Keratinocyte (primary cell): ENCODE results near the gene NOS1AP. TPM values are rescaled to one million over a fixed set of nuclear protein-coding genes. Genes with fewer than 3 reads are reported as not detected.
A peak's percentile ranks its signal among the peaks of the same experiment; 100 is the strongest.

Experiments used
- DNase-seq: peaks from one replicate; pipeline ENCODE4 v3.0.0-alpha.2; 2011; ENCODE audit warnings: low read depth, missing footprints, low spot score
- FAIRE-seq: peaks from 2 replicates; lab custom pipeline; 2011; peaks lifted over from hg19 to GRCh38; lab: Jason Lieb, UNC
- H2AFZ ChIP-seq: 2 replicates; pipeline ENCODE4 v1.6.0; 2012; ENCODE audit warnings: low read length, control low read depth, inconsistent platforms; ENCODE audit not compliant: control insufficient read depth
- H3K27ac ChIP-seq: 2 replicates; pipeline ENCODE4 v1.5.1; 2011; ENCODE audit warnings: low read length; ENCODE audit not compliant: control insufficient read depth, insufficient read depth
- H3K27me3 ChIP-seq: 3 replicates; pipeline ENCODE4 v1.6.0; 2011; ENCODE audit warnings: low read length; ENCODE audit not compliant: control insufficient read depth, insufficient read depth; ENCODE audit errors: extremely low read depth
- H3K36me3 ChIP-seq, 2 experiments: 2 replicates in 1 of 2; 3 replicates in 1 of 2; pipeline ENCODE4 v1.5.1; 2011; ENCODE audit warnings: low read length in 2 of 2, mild to moderate bottlenecking in 1 of 2; ENCODE audit not compliant: control insufficient read depth in 2 of 2, insufficient read depth in 2 of 2; ENCODE audit errors: extremely low read depth in 1 of 2
- H3K4me1 ChIP-seq: 3 replicates; pipeline ENCODE4 v1.5.1; 2011; ENCODE audit warnings: low read length; ENCODE audit not compliant: control insufficient read depth, insufficient read depth; ENCODE audit errors: extremely low read depth
- H3K4me2 ChIP-seq: 3 replicates; pipeline ENCODE4 v1.6.0; 2011; ENCODE audit warnings: low read depth, low read length; ENCODE audit not compliant: control insufficient read depth, insufficient read depth; ENCODE audit errors: extremely low read depth
- H3K4me3 ChIP-seq, 3 experiments: fragments of 200-600 bp in 1 of 3; sonication (generic) in 1 of 3; 2 replicates in 2 of 3; 3 replicates in 1 of 3; pipeline ENCODE4 v1.5.1; 2011 to 2016; ENCODE audit warnings: low read length in 3 of 3, mild to moderate bottlenecking in 3 of 3, control low read depth in 2 of 3, inconsistent platforms in 1 of 3, low read depth in 1 of 3, mixed read lengths in 1 of 3, mixed run types in 1 of 3, moderate library complexity in 1 of 3; ENCODE audit not compliant: control insufficient read depth in 2 of 3, insufficient read depth in 2 of 3; ENCODE audit errors: extremely low read depth in 1 of 3
- H3K79me2 ChIP-seq: 2 replicates; pipeline ENCODE4 v1.6.0; 2012; ENCODE audit warnings: low read length; ENCODE audit not compliant: control insufficient read depth, insufficient read depth
- H3K9ac ChIP-seq: 3 replicates; pipeline ENCODE4 v1.6.0; 2011; ENCODE audit warnings: low read length; ENCODE audit not compliant: control insufficient read depth, insufficient read depth; ENCODE audit errors: extremely low read depth
- H3K9me1 ChIP-seq: 3 replicates; pipeline ENCODE4 v1.6.0; 2011; ENCODE audit warnings: low read length; ENCODE audit not compliant: control insufficient read depth, insufficient read depth; ENCODE audit errors: extremely low read depth
- H3K9me3 ChIP-seq: 2 replicates; pipeline ENCODE4 v1.5.1; 2012; ENCODE audit warnings: low read depth, low read length; ENCODE audit not compliant: control insufficient read depth
- H4K20me1 ChIP-seq: 3 replicates; pipeline ENCODE4 v1.6.0; 2011; ENCODE audit warnings: low read length; ENCODE audit not compliant: control insufficient read depth, insufficient read depth; ENCODE audit errors: extremely low read depth
- EZH2 ChIP-seq: IDR thresholded peaks from one replicate; pipeline ENCODE4 v1.6.1; 2012; ENCODE audit warnings: inconsistent platforms, mild to moderate bottlenecking, low read length, moderate library complexity
- dilution Hi-C: fragments of 300-500 bp; cut with MboI; formaldehyde crosslinking; loops from one replicate; pipeline ENCODE4 v1.7.0; 2020; ENCODE audit warnings: low sequenced_read_pairs; ENCODE audit not compliant: extremely low pct_ligation_motif_present
- polyA plus RNA-seq, 5 experiments: library from polyadenylated mRNA; depleted of rRNA in 3 of 5; stranded (reverse) in 3 of 5; stranded (forward) in 1 of 5; unstranded in 1 of 5; fragments of >200 nt; gene quantifications; 1 replicate in 1 of 5; 2 replicates in 3 of 5; 3 replicates in 1 of 5; pipeline versions ENCODE4 v1.2.1 to v1.2.3, GENCODE V29; 2011 to 2012; ENCODE audit warnings: missing spikeins in 2 of 5, low read depth in 1 of 5, low replicate concordance in 1 of 5
- TF ChIP-seq, protein P1 (sequence below), 3 experiments: IDR thresholded peaks in 1 of 3; conservative IDR thresholded peaks in 1 of 3; optimal IDR thresholded peaks in 1 of 3; 2 replicates in 2 of 3; 3 replicates in 1 of 3; pipeline versions ENCODE3 to v1.5.1; 2011; ENCODE audit warnings: low read length in 3 of 3, mild to moderate bottlenecking in 3 of 3, moderate library complexity in 2 of 3, control low read depth in 1 of 3, inconsistent platforms in 1 of 3; ENCODE audit not compliant: insufficient read depth in 2 of 3; ENCODE audit errors: extremely low read depth in 1 of 3

The NOS1AP gene
- polyA plus RNA-seq, 1 donor (not counting 4 experiments of a cell fraction or from before 2014, with no cell fraction given), result not detected

- Histone ChIP-seq H3K36me3 (no peaks in the 10 kb centered on the region), H3K4me2 (no peak overlapping the region), H4K20me1 (no peaks in the 10 kb centered on the region), H3K9me1 (no peaks in the 10 kb centered on the region), H3K4me1 (peaks cover 7% of the 10 kb centered on the region), H3K27ac (no peak overlapping the region), H3K9me3 (no peaks in the 10 kb centered on the region), H3K9ac (no peak overlapping the region), H2AFZ (no peak overlapping the region), H3K4me3 (no peak overlapping the region), H3K79me2 (no peaks in the 10 kb centered on the region), H3K27me3 (no peaks in the 10 kb centered on the region)
- dilution Hi-C loops, result no loop called here
- TF ChIP-seq, protein P1, sequence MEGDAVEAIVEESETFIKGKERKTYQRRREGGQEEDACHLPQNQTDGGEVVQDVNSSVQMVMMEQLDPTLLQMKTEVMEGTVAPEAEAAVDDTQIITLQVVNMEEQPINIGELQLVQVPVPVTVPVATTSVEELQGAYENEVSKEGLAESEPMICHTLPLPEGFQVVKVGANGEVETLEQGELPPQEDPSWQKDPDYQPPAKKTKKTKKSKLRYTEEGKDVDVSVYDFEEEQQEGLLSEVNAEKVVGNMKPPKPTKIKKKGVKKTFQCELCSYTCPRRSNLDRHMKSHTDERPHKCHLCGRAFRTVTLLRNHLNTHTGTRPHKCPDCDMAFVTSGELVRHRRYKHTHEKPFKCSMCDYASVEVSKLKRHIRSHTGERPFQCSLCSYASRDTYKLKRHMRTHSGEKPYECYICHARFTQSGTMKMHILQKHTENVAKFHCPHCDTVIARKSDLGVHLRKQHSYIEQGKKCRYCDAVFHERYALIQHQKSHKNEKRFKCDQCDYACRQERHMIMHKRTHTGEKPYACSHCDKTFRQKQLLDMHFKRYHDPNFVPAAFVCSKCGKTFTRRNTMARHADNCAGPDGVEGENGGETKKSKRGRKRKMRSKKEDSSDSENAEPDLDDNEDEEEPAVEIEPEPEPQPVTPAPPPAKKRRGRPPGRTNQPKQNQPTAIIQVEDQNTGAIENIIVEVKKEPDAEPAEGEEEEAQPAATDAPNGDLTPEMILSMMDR (optimal IDR thresholded peaks at IDR 0.05 in 1 of 3, IDR thresholded peaks at IDR 0.05 in 1 of 3, conservative IDR thresholded peaks at IDR 0.05 in 1 of 3; ENCODE audit: extremely low read depth in 1 of 3, insufficient read depth in 2 of 3, low read length in 3 of 3), result peak; percentile 90 to 95 (median 94)
- TF ChIP-seq EZH2, result no peak
- FAIRE-seq, result no peak
- no peak for DNase-seq
Measured at GRCh38 chr1:162056043-162056442, 13.4 kb upstream of the NOS1AP start.

GRCh38 chr1:162056579-162056978, 12.9 kb upstream of the NOS1AP start:
- no peak overlapping the region for H3K4me3 ChIP-seq
- dilution Hi-C loops, result no loop called here
- H3K9me3 ChIP-seq, result no peaks in the 10 kb centered on the region
- H3K27ac ChIP-seq, result no peak overlapping the region
- no peak overlapping the region for H3K9ac ChIP-seq
- H3K27me3 ChIP-seq, result no peaks in the 10 kb centered on the region
- H4K20me1 ChIP-seq, result no peaks in the 10 kb centered on the region
- peaks cover 7% of the 10 kb centered on the region for H3K4me1 ChIP-seq
- no peaks in the 10 kb centered on the region for H3K36me3 ChIP-seq
- FAIRE-seq, result no peak
- H3K4me2 ChIP-seq, result no peak overlapping the region
- H3K9me1 ChIP-seq, result no peaks in the 10 kb centered on the region
- no peak for TF ChIP-seq EZH2
- TF ChIP-seq, protein P1 (optimal IDR thresholded peaks at IDR 0.05 in 1 of 3, IDR thresholded peaks at IDR 0.05 in 1 of 3, conservative IDR thresholded peaks at IDR 0.05 in 1 of 3; ENCODE audit: extremely low read depth in 1 of 3, insufficient read depth in 2 of 3, low read length in 3 of 3), result no peak
- no peaks in the 10 kb centered on the region for H3K79me2 ChIP-seq
- no peak for DNase-seq
- H2AFZ ChIP-seq, result no peak overlapping the region
